Right kidney (tissue), 1 donor: Measurements from ENCODE around the gene ELF2.
A peak's percentile ranks its signal among the peaks of the same experiment; 100 is the strongest.
"Not testable (repeated sequence)": the region's sequence is repeated elsewhere in the genome, so short reads cannot be mapped to it uniquely, and the experiment has no call there.

ENCODE experiments used
- DNase-seq: peaks from one replicate; pipeline ENCODE4 v3.0.0-alpha.2; 2016

Gene ELF2

DNA sequence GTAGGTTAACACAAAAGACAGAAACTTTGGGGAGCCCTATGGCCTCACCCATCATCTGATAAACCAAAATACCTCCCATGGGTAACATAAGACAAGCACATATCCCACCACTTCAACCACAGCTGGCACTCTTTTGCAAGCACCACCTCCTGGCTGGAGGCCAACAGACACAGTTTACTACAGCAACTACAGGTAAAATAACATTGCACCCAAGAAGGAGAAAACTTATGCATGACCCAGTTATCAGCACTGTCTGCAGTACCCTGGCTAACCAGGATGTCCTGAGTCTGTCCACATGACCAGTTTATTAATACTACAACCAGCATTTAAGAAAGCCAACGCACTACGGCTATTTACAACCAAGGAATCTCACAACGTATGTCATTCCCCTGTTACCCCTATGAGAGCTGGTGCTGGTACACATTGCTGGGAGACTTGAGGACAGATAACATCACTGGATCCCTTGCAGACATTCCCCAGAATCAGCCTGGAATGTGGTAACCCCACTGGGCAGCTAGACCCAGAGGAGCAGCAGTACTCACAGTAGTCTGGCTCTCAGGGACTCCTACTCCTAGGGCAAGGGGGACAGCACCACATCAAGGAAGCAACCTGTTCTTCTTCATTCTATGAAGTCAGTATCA is 32.0 kb downstream of the ELF2 start:
- no peak for DNase-seq

DNA sequence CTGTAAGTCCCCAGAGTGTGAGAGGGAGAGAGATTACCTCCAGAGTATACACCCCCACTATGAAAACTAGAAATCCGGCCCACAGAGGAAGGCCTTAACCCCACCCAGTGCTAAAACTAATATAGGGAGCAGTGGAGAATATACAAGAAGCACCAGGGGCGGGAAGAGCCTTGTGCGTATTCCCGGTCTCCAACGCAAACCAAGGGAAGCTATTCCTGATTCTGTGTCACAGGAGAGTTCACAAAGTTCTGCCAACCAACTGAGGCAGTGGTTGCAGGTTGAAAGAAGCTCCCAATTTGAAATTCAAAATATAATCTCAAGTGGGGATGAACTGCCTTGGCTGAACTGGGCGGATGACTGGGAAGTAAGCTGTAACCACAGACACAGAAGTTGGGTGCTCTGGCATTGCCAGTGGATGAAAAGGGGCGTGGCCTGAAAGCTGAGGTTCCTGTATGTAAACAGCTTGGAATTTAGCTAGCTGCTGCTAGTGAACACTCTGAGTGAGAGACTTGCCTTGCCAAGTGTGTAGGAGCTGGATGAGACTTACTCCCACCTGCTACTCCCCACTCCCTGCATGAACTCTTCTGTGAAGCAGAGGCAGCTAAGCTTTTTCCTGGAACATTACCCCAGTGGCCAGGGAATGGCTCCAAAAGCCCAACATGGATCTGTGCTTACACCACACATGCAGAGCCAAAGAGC is 32.7 kb downstream of the ELF2 start:
- no peak for DNase-seq

DNA sequence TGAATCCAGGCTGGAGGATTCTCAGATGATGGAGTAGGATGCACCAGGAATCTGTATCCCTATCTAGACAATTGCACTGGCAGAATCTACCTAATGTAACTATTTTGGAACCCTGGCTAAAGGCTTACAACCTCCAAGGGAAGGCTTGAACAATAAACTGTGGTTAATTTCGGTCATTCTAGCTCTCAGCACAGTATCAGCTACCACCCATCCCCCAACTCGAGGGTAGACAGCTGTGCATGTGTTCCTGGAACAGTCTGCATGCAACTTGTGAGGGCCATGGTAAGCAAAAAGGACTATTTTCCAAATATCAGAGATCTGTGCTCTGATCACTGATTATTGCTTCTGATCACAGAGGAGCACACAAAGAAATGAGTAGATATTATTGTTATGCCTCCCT is 34.0 kb downstream of the ELF2 start:
- no peak for DNase-seq

DNA sequence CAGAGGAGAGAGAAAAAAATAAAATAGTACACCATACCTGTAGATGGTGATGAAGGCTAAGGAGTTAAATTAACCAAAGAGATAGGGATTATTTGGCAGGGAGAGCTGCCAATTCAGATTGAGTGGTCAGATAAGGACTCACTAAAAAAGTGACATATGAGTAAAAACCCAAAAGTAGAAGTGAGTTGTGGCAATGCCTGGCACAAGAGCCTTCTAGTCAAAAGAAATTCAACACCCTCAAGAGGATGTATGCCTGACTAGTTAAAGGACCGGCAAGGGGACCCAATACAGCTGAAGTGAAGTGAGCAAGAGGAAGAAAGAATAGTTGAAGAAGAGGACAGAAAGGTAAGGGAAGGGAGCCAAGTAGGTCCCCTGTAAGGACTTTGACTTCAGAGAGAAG is 34.9 kb downstream of the ELF2 start:
- no peak for DNase-seq

DNA sequence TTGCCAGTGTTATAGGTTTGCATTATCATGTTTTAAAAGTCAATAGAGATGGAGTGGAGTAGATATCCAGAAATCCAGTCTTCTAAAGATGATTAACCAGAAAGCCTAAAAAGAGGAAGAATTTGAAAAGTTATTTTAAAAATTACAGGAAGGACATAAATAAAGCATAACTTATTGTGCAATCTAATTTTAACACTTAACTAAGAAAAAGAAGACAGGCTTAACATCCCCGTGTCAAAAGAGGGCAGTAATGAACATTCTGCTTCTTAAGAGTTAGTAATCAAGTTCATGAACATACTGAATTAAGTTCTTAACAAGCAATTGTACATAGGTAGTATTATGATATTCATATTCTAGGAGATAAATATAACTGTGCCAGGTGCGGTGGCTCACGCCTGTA is 39.3 kb downstream of the ELF2 start:
- no peak for DNase-seq

DNA sequence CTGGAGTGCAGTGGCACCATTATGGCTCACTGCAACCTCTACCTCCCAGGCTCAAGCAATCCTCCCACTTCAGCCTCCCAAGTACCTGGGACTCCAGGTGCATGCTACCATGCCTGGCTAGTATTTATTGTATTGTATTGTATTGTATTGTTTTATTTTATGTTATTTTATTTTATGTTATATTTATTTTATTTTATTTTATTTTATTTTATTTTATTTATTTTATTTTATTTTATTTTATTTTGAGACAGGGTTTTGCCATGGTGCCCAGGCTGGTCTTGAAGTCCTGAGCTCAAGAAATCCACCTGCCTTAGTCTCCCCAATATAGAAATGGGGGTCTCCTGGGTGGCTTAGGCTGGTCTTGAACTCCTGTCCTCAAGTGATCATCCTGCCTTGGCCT is 42.6 kb downstream of the ELF2 start:
- DNase-seq: no peak

DNA sequence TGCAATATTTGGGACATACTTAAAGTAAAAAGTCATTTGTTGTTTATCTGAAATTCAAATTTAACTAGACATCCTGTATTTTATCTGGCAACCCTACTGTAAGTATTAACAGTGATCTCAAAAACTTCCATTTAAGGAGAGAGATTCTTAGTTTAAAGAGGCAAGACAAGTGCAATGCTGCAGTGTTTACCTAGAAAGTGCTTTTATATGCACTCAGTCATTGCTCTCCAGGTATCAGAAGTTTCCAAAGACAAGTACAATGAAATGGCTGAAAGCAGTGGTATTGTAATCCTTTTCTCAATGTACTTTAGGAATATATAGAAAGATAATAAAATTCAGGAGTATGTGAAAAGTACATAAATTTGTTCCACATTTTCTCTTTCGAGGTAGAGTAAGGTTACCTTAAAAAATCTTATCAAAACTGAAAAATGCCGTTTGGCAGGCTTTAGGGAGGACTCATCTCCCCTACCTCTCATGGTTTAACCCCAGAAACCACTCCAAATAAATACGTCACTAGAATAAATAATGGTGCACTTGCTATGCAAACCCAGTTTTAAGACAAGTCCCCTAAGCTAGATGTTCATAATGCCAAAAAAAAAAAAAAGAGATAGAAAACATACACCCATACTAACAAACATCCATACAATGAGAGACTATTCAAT is 45.7 kb downstream of the ELF2 start:
- DNase-seq: no peak

DNA sequence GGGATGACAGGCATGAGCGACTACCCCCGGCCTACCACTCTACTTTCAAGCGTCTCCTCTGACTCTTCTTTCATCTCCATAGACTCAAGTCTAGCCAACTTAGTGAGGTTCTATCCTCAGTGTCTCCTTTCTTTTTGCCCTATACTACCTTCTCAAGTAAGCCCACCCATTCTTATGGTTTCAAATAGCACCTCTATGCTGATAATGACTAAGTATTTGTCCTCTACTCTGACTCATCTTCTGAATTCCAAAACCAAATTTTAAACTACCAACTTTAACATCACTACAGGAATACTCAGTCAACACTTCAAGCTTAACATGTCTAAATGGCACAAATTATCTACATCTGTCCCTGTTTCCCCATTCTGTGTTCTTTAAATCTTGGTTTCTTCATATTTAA is 47.8 kb downstream of the ELF2 start:
- DNase-seq: no peak

DNA sequence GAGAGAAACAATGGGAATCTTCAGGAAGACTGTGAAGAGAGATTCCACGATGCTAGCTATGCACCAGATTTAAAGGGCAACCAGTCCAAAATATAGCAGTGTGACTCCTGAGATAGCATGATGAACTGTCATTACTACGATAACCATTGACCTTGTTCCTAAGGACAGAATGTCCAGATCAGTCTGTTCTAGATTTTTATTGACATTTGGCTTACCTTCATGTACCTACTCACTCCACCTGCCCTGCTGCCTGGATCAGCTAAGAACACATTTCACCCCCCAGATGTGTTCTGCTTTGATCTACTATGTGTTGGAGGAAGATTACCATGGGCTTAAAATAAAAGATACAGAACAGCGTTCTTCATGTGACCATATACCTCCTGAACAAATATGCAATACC is 50.1 kb downstream of the ELF2 start:
- no peak for DNase-seq

DNA sequence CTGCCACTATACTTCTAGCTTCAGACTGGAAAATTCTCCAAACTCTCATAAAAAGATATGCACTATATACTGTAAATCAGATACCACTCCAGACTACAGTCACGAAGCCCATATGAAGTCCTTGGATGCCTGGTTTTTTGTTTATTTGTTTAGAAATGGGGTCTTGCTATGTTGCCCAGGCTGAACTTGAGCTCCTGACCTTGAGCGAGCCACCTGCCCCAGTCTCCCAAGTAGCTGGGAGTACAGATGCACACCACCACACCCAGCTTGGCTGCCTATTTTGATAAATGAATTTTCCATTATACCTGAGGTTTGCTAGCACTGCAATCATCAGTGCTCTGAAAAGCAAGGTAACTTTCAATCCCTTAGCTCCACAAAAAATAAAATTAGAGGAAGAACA is 53.1 kb downstream of the ELF2 start:
- no peak for DNase-seq

DNA sequence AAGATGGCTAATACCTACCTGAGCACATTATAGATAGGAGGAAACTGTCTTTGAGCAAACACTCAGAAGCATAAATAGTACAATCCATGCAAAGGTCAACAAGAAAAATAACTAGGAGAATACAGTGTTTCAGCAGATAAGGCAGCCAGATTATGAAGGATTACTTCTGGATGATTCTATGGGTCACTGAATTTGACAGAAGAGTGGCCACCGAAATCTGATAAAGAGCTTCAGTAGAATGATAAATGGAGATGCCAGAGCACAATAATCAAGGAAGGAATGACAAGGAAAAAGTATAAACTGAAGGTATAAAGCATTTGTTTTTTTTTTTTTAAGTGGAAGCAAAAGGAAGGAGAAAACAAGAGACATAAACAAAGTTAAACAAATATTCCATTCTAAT is 58.7 kb downstream of the ELF2 start:
- DNase-seq: no peak

DNA sequence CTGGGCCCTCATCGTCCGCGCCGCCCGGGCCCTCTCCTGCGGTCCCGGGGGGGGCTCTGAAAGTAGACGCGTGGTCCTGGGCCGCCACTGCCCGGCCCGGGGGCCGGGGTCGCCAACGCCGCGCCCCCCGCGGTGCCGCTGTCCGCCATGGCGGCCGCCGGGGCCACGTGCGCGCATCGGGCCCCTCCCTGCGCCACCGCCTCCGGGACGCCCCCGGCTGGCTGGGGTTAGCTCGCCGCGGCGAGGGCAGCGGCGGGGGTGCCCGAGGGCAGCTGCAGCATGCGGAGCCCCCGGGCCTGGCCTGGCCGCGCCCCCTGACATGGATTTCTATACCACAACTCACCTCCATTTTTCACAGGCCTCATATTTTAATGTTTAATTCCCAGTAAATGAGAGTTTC is 61.8 kb downstream of the ELF2 start:
- no peak for DNase-seq

DNA sequence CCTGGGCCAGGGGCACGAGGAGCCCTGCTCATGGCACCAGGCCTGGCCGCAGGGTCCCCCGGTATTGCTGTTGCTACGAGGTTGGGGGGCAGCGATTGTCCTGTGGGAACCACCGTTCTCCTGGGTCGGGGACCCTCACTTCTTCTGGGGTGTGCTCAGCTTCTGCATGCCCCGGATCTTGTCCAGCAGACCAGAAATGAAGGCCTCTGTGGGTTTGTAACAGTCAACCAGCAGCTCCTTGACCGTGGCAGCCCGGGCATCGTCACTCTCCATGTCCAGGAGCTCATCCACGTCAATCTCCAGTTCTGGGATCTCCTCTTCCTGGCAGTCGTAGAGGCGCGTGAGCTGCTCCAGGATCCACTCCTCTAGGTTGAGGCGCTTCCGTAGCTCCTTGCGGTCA is 62.2 kb downstream of the ELF2 start:
- DNase-seq: not testable (repeated sequence)

DNA sequence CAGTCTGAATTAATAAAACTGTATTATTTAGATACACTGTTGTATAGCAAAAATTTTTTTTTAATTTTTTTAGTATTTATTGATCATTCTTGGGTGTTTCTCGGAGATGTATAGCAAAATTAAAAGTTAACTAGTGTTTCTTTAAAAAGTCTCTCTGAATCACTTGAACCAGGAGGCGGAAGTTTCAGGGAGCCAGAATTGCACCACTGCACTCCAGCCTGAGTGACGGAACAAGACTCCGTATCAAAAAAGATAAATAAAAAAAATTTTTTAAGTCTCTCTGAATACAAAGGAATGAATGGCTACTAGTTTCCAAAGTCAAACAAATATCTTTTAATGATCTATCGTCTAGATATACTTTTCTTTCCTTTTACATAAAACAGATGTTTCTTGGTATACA is 64.4 kb downstream of the ELF2 start:
- DNase-seq: no peak

DNA sequence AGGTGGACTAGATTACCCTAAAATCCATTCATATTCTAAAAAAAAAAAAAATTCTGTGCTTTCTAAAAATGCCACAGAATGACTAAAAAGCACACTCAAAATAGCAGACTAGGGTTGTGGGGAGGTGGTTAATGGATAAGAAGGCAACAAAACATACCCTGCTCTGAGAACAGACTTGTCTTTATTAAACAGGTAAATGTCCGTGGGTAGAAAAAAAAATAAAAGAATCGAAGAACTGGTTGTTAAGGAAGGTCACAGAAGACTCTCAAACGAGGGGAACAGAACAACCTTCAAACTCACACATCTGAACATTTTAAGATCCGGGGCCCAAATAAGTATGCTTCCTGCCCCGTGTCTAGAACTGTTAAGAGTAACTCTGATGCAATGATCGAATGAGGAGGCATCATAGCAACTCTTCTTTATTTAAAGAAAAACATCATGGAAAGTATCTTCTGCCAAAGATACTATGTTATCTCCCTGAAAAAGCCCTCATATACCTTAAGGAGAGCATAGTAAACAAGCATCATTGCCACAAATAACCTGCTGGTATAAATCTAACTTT is 68.4 kb downstream of the ELF2 start:
- DNase-seq: no peak

DNA sequence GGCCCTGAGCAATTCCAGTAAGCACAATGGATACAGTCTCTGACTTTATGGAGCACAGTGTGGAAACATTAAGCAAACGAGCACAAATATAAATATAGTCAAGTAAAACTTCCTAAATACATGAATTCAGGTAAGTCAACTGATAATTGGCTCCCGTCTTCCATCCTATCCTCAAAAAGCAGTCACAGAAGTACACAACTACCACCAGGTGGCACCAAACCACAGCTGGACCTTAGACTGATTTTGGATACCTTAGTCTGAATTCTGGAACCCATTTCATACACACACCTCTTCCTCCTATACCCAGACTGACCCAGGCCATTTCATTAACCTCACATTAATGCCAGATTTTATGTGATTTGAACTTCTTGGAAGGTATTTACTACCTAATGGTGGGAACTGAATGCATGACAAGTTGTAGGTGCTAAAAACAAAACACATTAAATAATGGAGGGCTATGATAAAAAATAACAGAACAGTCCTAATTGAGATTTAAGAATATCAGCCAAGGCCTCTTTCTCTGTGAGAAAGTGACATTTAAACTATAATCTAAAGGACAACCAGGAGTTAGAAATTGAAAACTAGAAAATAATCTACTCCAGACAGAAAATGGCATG is 77.5 kb downstream of the ELF2 start:
- DNase-seq: peak; percentile 31

DNA sequence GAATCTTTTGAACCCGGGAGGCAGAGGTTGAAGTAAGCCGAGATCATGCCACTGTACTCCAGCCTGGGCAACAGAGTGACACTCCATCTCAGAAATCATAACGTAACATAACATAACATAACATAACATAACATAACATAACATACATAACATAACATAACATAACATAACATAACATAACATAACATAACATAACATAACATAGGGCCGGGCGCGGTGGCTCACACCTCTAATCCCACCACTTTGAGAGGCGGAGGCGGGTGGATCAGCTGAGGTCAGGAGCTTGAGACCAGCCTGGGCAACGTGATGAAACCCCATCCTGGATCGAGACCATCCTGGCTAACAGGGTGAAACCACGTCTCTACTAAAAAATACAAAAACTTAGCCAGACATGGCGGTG is 84.7 kb downstream of the ELF2 start:
- no peak for DNase-seq

DNA sequence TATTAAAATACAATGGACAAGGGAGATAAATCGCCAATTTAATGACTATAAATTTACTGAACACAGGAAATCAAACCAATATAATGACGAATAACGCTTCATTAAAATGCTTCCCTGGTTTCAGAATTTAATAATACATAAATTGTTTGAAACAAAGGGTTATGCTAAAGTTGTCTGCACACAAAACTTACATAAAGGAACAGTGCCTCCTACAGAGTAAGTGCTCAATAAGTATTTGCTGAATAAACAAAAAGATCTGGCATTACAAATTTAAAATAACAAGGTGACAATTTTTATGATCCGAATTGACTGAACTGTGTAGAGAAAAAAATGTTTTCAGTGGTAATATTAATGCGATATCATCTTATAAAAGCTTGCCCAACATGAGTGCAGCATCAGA is 91.9 kb downstream of the ELF2 start:
- peak; percentile 5 for DNase-seq

DNA sequence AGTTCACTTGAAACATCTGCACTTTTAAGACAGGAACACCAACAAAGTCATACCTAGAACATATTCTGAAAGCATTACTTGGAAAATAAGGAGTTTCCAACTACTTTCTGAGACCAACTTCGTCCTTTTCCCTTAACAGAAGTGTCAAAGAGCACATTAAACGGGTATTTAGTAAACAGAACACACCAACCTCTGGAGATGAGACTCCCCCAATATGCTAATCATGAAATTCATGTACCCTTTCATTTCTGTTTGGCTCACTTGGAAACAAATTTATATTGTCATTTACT is 92.3 kb downstream of the ELF2 start:
- peak; percentile 2 for DNase-seq

DNA sequence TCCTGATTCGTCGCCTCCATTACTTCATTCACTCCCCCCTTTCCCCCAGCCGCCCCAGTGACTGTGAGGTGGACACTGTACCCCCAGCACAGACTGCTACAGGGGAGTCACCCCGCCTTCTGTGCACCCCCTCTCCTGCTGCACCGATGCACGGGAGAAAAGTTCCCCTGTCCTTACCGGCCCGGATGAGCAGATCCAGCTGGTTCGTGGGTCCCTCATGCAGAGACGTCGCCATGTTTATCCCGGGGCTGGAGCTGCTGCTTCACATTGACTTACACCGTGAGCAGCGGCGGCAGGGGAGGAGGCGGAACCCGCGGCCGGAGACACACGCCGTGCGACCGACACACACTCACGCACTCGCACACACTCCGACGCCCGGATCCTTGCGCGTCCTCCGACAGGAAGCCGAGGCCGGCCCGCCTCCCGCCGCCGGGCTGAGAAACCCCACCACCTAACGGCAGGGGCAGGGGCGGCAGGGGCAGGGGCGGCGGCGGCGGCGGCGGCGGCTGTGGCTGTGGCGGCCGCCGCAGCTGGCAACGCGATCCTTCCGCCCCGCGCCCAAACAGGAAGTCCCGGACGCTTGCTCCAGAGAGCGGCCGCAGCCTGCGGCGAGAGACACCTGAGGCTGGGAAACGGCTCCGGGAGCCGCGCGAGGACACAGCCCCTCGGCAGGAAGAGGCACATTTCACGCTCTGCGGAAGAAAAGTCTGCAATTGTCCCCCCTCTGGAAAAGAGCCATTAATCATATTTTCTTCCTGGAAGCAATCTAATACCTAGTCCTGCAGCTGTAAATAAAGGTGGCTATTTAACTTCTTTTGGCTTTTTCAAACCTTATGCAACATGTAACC is 92.8 kb downstream of the ELF2 start:
- DNase-seq: peak; percentile 92

DNA sequence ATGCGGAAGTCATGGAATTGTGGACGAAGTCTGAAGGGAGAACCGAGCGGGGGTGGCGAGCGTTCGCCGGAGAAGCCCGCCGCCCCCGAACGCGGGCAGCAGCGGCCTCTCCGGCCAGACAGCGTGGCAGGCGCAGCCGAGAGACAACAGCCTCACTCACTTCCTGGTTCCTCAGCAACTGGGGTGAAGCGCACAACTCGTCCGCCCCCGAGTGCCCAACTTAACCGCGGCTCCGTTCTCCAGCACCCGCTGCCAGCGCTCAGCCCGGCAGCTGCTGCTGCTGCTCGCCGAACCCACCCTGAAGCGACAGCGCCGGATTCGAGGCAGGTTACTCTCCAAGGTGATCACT is 93.4 kb downstream of the ELF2 start:
- peak; percentile 88 for DNase-seq

DNA sequence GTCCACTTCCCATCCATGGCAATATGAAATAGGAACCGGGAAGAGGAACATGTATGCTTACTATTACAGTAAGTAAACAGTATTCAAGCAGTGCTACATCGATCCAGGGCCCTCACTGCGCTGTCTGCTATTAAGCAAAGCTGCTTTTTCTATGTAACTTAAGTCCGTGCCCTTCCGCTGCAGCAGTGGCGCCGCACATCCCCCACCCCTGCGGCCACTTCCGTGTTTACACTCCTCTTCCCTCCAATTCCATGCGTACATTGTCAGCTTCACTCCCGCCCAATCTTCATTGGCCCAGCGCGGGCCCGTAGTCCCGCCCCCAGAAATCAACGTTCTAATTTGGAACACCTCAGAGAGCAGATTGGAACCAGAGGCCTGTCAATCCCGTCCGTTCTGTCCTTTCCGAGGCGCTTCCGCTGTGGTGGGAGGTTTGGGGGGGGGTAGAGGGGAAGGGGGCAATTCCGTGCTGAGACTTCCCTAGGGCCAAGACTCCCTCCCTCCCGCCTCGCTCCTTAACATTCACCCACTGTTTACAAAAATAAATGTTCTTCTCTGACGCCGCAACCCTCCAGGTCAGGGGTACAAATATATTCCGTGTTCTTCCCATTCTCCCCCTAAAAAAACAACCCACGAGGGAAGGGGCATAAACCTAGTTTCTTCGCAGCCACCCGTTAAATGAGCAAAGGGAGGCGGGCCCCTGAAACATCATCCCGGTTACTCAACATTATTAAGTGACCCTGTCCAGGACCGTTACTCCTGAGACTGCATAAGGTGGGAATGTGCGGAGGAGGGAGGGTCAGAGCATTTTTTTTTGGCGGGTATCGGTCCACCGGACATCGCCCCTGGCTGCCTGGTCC is 94.0 kb downstream of the ELF2 start:
- peak; percentile 81 for DNase-seq
